HG03571 (cell line): Measurements from ENCODE around the gene MYO1E.
"Not testable (repeated sequence)": the region's sequence is repeated elsewhere in the genome, so short reads cannot be mapped to it uniquely, and the experiment has no call there.

Experiments used
- ATAC-seq: cut with Tn5 transposase; IDR thresholded peaks from one replicate; pipeline ENCODE4 v1.9.1; 2021; ENCODE audit not compliant: unreplicated experiment

Gene MYO1E

DNA sequence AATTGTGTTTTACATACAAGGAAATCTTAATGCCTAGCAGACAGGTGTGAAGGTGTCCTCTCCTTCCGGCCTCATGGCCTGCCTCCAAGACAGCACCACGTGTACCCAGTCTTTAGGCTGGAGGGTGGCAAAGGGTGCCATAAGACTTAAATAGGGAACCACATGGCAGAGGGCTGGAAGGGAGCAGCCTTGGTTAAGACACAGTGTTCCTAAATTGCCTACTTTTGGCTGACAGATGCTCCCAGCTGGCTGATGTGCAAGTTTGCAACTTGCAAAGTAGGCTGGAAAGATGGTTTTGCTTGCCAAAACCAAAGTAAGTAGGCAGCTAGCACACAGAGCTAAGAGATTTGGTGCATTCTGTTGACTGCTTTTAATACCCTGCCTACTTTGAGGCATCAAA lies 222.5 kb downstream of the MYO1E start:
- no peak for ATAC-seq

DNA sequence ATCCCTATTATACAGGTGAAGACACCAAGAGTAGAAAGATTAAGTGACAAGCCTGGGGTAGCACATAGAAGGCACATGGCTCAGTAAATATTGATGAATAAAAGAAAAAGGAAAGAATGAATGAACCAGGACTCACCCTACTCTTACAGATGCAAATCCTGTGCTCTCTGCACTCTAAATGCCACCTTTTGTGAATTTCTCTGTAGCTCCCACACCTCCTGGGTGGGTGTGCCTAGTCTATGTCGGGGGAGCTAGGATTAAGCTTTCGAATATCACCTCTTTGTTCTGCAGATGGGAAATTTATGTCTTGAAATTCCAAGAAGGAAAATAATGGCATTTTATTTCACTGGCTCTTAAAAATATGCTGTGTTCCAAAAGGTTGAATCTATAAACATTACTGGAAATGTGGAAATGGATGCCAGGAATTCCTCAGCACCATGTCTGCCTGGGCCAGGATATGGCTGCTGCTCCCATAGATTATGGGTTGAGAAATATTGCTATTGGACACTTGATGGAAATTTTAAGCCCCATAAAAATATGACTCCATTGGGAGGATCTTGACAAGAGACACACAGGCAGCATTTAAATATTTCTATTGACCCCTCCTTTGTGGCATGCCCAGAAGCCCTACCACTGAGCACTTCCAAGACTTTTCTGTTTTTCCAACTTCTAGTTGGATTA lies 224.4 kb downstream of the MYO1E start:
- no peak for ATAC-seq

DNA sequence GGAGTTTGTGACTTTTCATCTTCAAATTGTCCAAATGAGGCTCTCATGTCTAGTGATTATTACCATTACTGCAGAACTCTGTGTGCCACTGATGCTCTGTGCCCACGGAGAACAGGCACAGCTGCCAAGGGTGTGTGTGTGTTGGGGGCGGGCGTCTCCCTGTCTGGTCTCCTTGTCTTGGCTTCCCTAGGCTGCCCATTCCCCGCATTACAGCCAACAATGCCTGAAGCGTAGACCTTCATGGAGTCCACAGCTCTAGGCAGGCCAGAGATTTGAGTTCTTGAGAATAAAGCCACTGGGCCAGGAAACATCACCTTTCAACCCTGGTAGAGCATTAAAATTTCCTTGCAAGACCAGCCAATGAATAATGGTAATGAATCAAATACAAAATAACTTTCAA lies 225.0 kb downstream of the MYO1E start:
- no peak for ATAC-seq

DNA sequence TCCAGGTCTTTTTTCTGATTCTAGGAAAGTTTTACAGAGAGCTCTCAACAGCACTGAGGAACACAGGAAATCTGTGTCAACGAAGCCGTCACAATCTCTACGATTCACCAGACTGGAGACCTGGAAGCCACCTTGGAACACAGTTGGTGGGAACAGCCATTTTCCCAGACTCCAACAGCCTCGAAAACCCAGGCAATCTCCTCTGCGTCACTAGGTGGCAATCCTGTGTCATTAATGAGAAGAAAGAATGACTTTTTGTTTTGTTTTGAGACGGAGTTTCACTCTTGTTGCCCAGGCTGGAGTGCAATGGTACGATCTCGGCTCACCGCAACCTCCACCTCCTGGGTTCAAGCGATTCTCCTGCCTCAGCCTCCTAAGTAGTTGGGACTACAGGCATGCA lies 228.1 kb downstream of the MYO1E start:
- not testable (repeated sequence) for ATAC-seq

DNA sequence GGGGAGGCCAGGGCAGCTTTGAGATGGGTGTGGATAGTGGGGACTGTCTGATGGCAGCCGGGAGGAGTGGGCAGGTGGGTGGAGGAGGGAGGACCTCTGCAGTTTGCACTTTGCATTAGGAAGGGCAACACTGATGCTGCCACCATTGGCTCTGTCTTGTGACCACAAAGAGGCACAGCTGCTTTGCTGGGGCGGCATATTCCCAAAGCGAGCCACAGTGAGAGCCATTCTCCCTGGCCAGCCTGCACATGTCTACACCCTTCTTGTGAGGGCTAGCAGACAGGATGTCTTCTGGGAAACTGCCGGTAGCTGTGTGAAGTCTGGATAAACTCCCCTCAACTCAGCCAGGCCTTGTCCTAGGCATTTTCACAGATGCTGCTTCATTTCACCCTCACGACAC lies 229.4 kb downstream of the MYO1E start:
- ATAC-seq, result no peak

DNA sequence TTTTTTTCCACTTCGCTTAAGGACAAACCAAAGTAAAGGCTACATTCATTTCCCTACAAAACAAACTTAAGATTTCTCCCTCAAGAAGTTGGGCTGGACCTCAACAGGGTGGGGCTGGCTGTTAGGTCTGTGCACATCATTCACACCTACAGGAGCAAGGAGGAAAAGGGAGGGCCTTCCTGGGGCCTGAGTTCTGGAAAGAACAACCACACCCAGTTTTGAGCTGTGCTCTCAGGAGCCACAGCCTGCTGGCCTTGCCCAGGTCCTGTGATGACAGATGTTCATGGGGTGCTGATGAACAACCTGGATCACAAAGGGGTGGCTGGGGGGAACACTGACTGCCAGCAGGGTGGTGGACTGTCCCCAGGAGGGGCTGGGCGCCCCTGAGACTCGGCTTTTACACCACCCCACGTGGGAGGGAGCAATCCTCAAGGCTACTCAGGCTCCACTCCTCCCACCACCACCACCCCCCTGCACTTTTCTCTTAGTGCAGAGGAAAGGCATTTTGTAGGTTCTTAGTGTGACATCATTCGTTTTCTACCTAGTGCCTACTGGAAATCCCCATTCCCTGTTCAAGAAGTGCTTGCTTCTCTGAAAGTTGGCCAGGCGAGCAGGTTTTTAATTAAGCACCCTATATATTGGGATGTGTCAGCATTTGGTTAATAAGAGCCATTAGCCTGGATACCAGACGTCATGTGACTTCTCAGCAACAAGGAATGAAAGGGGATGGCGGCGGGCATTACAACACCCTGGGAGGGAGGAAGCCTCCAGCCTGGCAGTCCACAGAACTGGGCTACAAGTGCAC lies 232.0 kb downstream of the MYO1E start:
- ATAC-seq, result no peak

DNA sequence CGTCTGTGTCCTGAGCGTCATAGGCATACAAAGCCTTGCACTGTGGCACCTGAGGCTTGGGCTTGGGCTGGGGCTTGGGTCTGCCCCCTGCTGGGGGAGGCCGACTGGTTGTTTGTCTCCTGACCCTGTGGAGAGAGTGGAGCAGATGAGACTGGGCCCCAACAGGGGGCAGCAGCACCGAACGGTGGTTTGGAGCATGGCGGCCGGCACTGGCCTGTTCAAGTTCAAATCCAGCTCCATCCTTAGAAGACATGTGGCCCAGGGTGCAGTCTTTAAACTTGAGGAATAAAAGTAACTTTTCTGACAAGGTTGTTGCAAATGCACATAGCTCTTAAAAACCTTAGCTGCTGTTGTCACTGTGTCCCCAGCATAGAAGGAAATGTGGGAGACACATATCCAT lies 234.4 kb downstream of the MYO1E start:
- no peak for ATAC-seq

DNA sequence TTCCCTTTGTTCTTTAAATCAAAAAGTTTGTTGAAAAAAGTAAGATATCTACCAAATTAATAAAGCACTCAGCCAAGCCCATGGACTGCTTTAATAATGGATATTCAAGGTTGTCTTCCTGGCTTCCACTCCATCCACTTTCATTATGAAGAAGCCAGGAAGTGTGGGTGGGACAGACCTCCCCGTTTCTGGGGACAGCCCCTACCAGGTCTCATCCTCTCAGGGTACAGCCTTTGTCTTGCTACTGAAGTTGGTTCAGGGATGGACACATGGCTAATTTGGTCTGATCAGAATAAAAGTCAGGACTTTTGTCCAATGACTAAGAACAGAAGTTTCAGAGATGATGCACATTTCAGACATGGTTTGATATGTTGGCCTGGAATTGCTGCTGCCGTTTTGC lies 235.1 kb downstream of the MYO1E start:
- ATAC-seq, result no peak

DNA sequence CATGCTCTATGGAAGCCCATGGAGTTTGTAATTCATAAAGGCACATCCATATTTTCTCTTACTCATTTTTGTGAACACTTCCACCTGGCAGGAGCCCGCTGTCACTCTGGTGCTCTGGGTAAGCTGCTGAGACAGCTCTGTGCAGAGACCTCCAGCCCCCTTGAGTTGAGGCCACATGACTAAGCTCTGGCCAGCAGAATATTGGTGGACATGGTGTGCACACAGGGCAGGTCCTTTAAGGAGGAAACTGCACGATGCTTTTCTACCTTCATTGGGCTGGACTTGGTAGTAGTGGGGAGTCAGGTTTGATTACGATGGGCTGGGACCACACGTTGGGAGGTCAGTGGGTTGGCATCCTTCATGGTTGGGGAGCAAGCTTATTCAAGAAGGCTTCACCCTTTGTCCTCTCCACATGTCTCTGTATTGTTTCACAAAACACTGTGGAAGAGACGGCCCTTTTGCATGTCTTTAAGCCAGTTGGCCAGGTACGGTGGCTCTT lies 238.7 kb downstream of the MYO1E start:
- ATAC-seq, result no peak

DNA sequence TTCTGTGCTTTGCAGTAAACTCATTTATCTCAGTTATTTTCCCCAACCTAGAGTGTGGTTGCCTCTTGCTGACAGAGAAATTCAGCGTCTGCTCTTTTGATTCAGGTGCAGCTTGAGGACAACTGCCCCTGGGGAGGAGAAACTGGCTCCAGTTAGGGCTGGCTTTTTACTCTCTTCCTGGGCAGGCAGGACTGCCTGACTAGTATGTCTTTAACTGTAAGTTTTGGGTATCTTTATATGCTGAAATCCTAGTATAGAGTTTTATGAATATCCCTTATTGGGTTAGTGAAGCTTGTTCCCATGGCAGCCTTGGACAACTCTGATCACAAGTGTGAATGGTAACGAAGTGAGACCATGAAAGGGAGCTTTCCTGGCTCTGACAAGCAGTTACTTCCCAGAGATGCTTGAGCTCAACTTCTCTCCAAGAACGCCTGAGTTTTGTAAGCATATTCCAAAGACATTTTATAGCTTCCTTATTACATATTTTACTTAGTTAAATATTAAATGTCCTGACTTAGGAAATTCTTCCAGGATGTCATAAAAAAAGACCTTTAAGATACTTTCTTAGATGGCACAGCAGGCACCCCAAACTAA lies 240.6 kb downstream of the MYO1E start:
- no peak for ATAC-seq

DNA sequence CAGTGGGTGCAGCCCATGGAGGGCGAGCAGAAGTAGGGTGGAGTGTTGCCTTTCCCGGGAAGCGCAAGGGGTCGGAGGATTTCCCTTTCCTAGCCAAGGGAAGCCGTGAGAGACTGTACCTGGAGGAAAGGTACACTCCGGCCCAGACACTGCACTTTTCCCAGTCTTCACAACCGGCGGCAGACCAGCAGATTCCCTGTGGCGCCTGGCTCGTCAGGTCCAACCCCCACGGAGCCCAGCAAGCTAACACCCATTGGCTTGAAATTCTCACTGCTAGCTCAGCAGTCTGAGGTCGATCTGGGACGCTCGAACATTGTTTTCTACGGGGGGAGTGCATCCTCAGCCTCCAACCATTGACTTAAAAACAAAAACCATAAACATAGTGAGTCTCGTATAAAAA lies 241.2 kb downstream of the MYO1E start:
- no peak for ATAC-seq

DNA sequence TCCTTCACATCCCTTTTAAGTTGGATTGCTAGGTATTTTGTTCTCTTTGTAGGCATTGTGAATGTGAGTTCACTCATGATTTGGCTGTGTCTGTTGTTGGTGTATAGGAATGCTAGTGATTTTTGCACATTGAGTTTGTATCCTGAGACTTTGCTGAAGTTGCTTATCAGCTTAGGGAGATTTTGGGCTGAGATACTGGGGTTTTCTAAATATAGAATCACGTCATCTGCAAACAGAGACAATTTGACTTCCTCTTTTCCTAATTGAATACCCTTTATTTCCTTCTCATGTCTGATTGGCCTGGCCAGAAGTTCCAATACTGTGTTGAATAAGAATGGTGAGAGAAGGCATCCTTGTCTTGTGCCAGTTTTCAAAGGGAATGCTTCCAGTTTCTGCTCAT lies 245.4 kb downstream of the MYO1E start:
- not testable (repeated sequence) for ATAC-seq

DNA sequence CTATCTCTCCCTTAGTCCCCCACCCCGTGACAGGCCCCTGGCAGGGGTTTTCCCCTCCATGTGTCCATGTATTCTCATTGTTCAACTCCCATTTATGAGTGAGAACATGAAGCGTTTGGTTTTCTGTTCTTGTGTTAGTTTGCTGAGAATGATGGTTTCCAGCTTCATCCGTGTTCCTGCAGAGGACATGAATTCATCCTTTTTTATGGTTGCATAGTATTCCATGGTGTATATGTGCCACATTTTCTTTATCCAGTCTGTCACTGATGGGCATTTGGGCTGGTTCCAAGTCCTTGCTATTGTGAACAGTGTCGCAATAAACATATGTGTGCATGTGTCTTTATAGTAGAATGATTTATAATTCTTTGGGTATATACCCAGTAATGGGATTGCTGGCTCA lies 247.0 kb downstream of the MYO1E start:
- not testable (repeated sequence) for ATAC-seq

DNA sequence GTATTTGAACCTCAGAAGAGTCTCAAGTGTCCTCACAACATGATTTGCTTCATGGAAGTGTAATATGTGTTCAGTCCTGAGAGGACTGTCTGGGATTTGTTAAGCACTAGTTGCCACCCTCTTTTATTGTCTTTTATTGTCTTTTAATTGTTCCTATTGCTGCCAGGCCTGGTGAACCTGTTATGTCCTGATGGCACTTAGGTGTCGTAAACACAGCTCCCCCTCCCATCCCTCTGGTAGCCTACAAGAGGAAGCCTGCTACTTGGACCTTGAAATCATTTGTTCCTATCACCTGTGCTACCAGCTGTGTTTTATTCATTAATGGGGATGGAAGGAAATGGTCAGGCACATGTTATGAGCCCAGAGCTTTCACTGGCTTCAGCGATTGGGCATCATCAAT lies 248.4 kb downstream of the MYO1E start:
- ATAC-seq, result no peak

DNA sequence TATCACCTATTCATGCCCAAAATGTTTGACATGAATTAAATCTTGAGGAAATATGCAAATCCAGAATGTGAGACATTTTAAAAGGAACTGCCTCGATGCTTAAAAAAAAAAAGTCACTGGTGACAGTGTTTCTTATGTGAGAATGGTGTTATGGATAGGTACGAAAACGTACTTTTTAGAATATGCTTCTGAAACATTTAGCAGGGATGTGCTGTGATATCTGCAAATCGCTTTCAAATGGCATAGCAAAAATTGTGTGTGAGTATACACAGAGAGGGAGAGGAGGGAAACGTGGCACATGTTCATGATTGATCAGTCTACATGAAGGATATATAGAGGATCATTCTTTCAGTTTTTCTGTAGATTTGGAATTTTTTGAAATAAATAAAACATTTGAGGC lies 251.7 kb downstream of the MYO1E start:
- no peak for ATAC-seq

DNA sequence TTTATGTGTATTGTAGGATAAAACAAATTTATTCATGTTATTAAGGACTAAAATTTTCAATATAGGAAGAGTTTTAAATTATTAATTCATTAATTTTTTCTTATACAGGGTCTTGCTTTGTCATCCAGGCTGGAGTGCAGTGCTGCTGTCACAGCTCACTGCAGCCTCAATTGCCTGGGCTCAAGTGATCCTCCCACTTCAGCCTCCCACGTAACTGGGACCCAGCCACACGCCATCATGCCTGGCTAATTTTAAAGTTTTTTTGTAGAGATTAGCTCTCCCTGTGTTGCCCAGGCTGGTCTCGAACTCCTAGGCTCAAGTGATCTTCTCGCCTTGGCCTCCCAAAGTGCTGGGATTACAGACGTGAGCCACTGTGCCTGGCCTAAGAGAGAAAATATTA lies 253.0 kb downstream of the MYO1E start:
- ATAC-seq, result no peak

DNA sequence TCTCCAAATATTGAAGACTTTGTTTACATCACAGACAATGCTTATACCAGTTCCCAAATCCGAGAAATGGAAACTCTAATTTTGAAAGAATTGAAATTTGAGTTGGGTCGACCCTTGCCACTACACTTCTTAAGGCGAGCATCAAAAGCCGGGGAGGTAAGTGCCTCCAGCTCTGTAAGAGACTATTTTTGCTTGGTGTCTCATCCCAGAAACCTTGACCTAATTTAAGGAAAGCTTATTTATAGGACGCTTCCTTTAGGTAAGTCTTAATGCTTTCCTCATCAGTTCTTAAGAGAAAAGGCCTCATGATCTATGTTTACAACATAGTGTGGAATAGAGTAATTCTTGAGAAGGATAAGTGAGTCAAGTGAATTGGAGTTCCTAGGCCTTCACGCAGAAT lies 255.9 kb downstream of the MYO1E start:
- no peak for ATAC-seq

DNA sequence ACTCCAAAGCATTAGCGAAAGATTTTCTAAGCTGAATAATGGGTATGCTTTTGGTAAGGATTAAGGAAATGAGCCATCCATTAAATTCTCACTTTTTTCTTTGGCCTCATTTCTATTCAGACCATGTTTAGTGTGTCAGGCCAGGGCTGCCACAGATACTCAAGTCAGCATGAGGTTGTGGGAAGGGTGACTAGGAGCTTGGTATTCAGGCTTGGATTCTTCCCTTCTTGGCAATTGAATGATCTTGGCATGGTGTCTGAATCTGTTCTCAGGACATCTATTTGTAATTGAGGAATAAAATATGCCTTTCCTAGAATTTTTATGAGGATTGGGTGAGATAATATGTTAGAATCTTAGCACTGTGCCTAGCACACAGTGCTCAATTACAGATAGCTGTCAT lies 256.5 kb downstream of the MYO1E start:
- ATAC-seq, result no peak

DNA sequence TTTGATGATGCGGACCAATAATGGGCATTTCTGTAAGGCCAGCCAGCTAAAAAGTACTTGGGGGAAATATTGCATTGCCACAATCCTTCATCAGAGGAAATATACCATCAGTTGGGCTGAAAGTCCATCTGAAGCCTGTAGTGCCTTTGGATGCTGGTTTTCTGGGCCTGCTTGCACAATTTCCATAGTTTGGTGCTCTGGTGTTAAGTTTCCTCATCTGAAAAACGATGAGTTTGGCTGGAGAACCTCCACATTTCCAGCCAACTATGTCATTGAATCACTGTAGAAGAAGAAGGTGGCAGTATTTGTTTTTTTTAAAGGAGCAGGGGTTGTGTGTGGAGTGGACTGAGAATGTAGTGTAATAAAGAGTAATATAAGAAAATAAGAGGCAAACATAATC lies 257.6 kb downstream of the MYO1E start:
- ATAC-seq, result no peak

DNA sequence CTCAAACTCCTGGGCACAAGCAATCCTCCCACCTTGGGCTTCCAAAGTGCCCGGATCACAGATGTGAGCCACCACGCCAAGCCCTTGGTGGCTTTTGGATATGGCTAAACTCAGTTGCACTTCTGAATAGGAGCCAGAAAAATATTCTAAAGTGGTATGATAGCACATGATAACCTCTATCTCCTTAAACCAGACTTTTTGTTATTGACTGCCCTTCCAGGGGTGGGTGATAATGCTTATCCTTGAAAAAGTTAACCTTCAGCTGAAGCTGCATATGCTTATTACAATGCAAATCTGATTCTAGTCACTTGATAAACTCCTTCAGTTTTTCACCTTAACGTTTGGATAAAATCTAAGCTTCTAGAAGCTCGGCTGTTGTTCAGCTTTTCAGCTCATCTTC lies 261.4 kb downstream of the MYO1E start:
- no peak for ATAC-seq

DNA sequence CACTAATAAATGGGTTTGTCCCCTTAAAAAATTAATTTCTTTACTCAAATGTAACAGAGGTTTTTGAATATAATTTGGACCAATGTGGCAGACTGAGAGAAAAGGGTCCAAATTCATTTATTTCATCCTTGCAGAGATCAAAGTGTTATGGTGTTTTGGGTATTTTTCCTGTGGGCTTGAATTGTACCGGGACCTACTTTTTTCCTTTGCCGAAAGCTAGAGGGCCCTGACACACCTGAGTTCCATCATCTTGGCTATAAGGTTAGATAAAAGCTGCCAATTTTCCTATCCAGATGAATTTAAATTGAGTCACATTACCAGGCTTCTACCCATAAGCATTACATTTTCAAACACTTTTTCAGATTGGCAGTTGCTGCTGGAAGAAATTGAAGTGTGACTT lies 266.8 kb downstream of the MYO1E start:
- no peak for ATAC-seq
